Activated CD4-positive, CD25-positive, alpha-beta regulatory T cell (primary cell): ENCODE data around the gene PLA2G4D.
"Not testable (repeated sequence)": the region's sequence is repeated elsewhere in the genome, so short reads cannot be mapped to it uniquely, and the experiment has no call there.

Experiments
- DNase-seq, 4 experiments: peaks; one replicate each; lab custom pipeline; 2025; lab: John Stamatoyannopoulos, UW

PLA2G4D gene

GRCh38 chr15:42123546-42123945 is 29.2 kb upstream of the PLA2G4D start:
- no peak for DNase-seq

GRCh38 chr15:42121682-42122081 is 27.3 kb upstream of the PLA2G4D start:
- no peak for DNase-seq

- DNase-seq = no peak
Observed at GRCh38 chr15:42121021-42121420, 26.7 kb upstream of the PLA2G4D start.

- no peak for DNase-seq
Observed at GRCh38 chr15:42120285-42120684, 25.9 kb upstream of the PLA2G4D start.

GRCh38 chr15:42119446-42119760 is 25.0 kb upstream of the PLA2G4D start:
- no peak for DNase-seq

- no peak for DNase-seq
Observed at GRCh38 chr15:42118650-42119445, 24.5 kb upstream of the PLA2G4D start.

GRCh38 chr15:42111924-42112323 is 17.6 kb upstream of the PLA2G4D start:
- DNase-seq = no peak

- no peak for DNase-seq
Observed at GRCh38 chr15:42110367-42110766, 16.0 kb upstream of the PLA2G4D start.

GRCh38 chr15:42108806-42109205 is 14.4 kb upstream of the PLA2G4D start:
- no peak for DNase-seq

GRCh38 chr15:42108189-42108588 is 13.8 kb upstream of the PLA2G4D start:
- DNase-seq = no peak

GRCh38 chr15:42107473-42107872 is 13.1 kb upstream of the PLA2G4D start:
- no peak for DNase-seq

- DNase-seq = no peak
Observed at GRCh38 chr15:42106288-42106687, 11.9 kb upstream of the PLA2G4D start.

GRCh38 chr15:42104095-42104891 is 9.9 kb upstream of the PLA2G4D start:
- DNase-seq = no peak

- DNase-seq = no peak
Observed at GRCh38 chr15:42102646-42103235, 8.4 kb upstream of the PLA2G4D start.

GRCh38 chr15:42101861-42102260 is 7.5 kb upstream of the PLA2G4D start:
- DNase-seq = no peak

GRCh38 chr15:42100021-42100800 is 5.8 kb upstream of the PLA2G4D start:
- no peak for DNase-seq

GRCh38 chr15:42097018-42097417 is 2.7 kb upstream of the PLA2G4D start:
- no peak for DNase-seq

GRCh38 chr15:42093966-42094365 is 396 bp downstream of the PLA2G4D start:
- DNase-seq = no peak

GRCh38 chr15:42092398-42093318 is 1.7 kb downstream of the PLA2G4D start:
- DNase-seq = no peak

GRCh38 chr15:42091753-42092397 is 2.5 kb downstream of the PLA2G4D start:
- not testable (repeated sequence) for DNase-seq

- DNase-seq = no peak
Observed at GRCh38 chr15:42090781-42091180, 3.6 kb downstream of the PLA2G4D start.
